ENCODE results near the gene CCDC47.

GRCh38 chr17:63762161-63763078 is 11.0 kb downstream of the CCDC47 start:
- no peak for TF ChIP-seq CTCF (IDR thresholded peaks at IDR 0.05; ENCODE audit: borderline replicate concordance, extremely low read depth, low read length, poor library complexity, severe bottlenecking)
- TF ChIP-seq EZH2 (IDR thresholded peaks at IDR 0.05; ENCODE audit: borderline replicate concordance, low read depth, low read length, severe bottlenecking) = no peak

Data from DND-41 (cell line).